Naive B cell (primary cell): Measurements from ENCODE around the gene SYCE3. TPM values are rescaled to one million over a fixed set of nuclear protein-coding genes. Genes with fewer than 3 reads are reported as not detected.
"Not testable (repeated sequence)": the region's sequence is repeated elsewhere in the genome, so short reads cannot be mapped to it uniquely, and the experiment has no call there.

Source experiments
- ATAC-seq, 2 donors: fragments of 150-1000 bp; cut with Tn5 transposase; 2 replicates each; pipeline ENCODE4 v1.10.0; 2021; ENCODE audit warnings: low read depth in 2 of 2, mild to moderate bottlenecking in 2 of 2, moderate library complexity in 2 of 2
- DNase-seq: peaks from one replicate; pipeline ENCODE4 v3.0.0; 2022
- H3K27ac Mint-ChIP-seq, 6 donors: one replicate each; pipeline ENCODE4 v1.8.0; 2020 to 2022; ENCODE audit warnings: mild to moderate bottlenecking in 6 of 6, mixed read lengths in 6 of 6, moderate library complexity in 5 of 6, inconsistent platforms in 2 of 6
- H3K27me3 Mint-ChIP-seq, 3 donors: one replicate each; pipeline ENCODE4 v1.8.0; 2021 to 2022; ENCODE audit warnings: mixed read lengths in 3 of 3, mild to moderate bottlenecking in 1 of 3
- H3K36me3 Mint-ChIP-seq, 2 donors: one replicate each; pipeline ENCODE4 v1.8.0; 2020 to 2022; ENCODE audit warnings: mixed read lengths in 2 of 2, inconsistent platforms in 1 of 2, mild to moderate bottlenecking in 1 of 2
- H3K4me1 Mint-ChIP-seq, 3 donors: one replicate each; pipeline ENCODE4 v1.8.0; 2020 to 2022; ENCODE audit warnings: mixed read lengths in 3 of 3, inconsistent platforms in 1 of 3, mild to moderate bottlenecking in 1 of 3, moderate library complexity in 1 of 3
- H3K4me3 Mint-ChIP-seq, 8 donors: one replicate each; pipeline ENCODE4 v1.8.0; 2020 to 2022; ENCODE audit warnings: mild to moderate bottlenecking in 8 of 8, mixed read lengths in 8 of 8, moderate library complexity in 8 of 8, inconsistent platforms in 2 of 8
- H3K9me3 Mint-ChIP-seq, 7 donors: one replicate each; pipeline ENCODE4 v1.8.0; 2020 to 2022; ENCODE audit warnings: mixed read lengths in 7 of 7, mild to moderate bottlenecking in 5 of 7, inconsistent platforms in 2 of 7, moderate library complexity in 1 of 7
- polyA plus RNA-seq, 6 donors: library from polyadenylated mRNA; unstranded; fragments of 300-500 nt; fragmentation: Illumina TruSeq; gene quantifications; one replicate each; pipeline ENCODE4 v1.2.3, GENCODE V29; 2021; ENCODE audit warnings: low read depth in 6 of 6

The SYCE3 gene
- polyA plus RNA-seq, 6 donors from 2014 or later: not detected

DNA sequence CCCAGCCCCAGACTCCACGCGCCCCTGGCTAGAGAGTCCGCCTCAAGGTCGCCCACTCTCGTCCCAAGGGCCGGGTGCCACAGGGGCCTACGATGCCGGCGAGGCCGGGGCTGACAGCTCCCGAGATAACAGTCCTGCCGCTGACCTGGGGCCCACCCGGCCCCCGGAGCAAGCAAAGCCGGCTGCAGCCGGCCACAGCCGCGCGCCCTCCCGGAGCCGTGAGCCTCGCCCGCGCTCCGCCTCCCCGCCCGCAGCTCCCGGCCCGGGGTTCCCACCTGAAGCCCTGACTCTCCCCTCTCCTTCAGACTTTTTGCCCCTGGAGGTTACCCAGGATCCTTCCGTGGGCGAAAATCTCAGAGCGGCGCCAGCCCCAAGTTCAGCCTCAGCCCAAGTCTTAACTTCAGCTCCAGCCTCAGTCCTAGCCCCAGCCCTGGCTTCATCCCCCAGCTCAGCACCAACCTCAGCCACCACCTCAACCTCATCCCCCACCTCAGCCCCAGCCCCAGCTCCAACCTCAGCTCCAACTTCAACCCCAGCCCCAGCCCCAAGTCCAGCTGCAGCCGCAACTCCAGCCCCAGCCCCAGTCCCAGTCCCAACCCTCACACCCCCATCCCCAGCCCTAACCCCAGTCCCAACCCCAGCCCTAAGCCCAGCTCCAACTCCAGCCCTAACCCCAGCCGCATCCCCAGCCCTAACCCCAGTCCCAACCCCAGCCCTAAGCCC is 15.3 kb downstream of the SYCE3 start:
- no peaks in the 10 kb centered on the region for H3K9me3 Mint-ChIP-seq
- peak overlapping the region in 6 of 8 donors; percentile 32 to 88 (median 55) for H3K4me3 Mint-ChIP-seq
- ATAC-seq (no peak), DNase-seq (no peak)
- H3K4me1 Mint-ChIP-seq: peaks cover 12 to 32% (median 32%) of the 10 kb centered on the region in 3 donors
- H3K27me3 Mint-ChIP-seq: peaks cover 0 to 4% (median 0%) of the 10 kb centered on the region in 3 donors
- peak overlapping the region in 2 of 6 donors; percentile 62 to 89 for H3K27ac Mint-ChIP-seq
- H3K36me3 Mint-ChIP-seq: no peaks in the 10 kb centered on the region

DNA sequence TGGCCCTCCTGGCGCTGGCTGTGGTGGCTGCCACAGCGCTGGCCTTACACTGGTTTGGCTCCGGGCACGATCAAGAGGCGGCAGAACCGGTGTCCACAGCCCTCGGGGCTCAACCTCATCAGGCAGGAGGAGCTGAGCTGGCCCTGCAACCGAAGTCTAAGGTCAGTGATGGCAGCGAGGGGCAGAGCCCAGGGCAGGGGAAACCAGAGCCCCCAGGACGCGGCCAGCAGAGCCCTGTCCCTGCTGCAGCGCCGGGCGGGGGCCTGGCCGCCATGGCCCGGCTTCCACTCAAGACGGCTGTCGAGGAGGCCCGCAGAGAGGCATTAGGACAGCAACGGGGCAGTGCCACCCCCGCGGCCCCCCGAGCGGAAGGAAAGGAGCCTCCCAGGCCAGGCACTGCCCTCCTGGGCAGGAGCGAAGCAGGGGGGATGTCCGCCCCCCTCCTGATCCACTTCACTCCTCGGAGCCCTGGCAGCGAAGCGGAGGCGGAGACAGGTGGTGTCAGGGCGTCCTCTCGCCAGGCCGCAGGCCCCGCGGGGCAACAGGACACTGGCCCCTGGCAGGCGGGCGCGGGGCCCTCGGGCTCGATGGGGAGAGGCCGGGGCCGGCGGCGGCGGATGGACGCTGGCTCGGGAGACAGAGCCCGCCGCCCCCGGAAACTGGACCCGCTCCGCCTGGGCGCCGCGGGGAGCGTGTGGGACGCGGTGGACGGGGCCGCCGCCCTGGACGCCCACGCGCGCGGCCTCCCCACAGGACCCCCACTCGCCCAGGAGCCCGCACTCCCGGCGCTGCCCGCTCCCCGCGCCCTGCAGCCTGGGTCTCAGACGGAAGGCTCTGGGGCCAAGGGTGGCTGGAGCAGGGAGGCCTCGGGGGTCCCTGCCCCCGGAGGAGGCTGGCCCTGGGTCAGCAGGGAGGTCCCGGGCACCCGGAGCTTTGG is 16.1 kb downstream of the SYCE3 start:
- Mint-ChIP-seq H3K36me3 (no peaks in the 10 kb centered on the region), H3K9me3 (no peaks in the 10 kb centered on the region), H3K27ac (peak overlapping the region in 3 of 6 donors; percentile 42 to 85 (median 42)), H3K27me3 (peaks cover 0 to 4% (median 0%) of the 10 kb centered on the region in 3 donors), H3K4me3 (peak overlapping the region in 2 of 8 donors; percentile 34 to 61), H3K4me1 (peaks cover 14 to 39% (median 32%) of the 10 kb centered on the region in 3 donors)
- DNase-seq (no peak), ATAC-seq (no peak)

DNA sequence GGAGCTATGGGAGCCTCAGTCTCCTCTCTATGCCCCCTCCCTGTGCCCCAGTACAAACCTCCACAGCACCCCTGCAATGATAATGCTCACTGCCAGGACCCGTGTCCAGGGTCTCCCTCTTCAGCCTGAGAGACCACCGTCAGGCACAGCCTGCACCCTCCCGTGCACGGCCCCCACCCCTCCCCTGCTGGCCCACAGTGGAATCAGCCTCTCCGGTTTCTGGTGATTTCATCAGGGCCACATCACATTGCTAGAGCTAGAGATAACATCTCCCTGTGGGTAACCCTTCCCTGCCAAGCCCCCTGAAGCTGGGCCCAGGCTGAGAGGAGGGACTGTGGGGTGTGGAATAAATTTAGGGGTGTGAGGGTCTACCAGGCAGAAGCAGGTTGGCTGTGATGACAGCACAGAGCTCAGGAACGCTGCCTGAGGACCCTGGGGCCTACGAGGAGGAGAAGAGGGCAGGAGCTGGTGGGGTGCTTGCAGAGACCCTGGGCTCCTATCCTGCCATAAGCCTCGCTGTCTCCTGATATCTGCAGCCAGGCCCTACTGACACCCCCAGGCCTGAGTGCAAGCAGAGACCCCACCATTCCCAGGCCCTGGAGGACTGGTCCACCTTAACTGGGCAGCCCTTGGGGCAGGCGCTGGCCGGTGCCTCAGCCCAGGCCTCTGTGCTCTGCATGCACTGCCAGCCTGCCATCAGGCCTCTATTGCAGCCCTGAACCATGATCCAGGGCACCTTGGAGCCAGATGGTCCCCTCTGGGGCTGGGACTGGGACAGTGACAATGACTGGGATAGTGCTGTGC is 17.0 kb downstream of the SYCE3 start, which contains the start of gene KLHDC7B:
TSS of gene KLHDC7B (plus strand) at position 378 of the 804 bp plus-strand sequence. CDS start at position 723, 345 bp downstream.
- H3K4me3 Mint-ChIP-seq: peak within 1 kb of the TSS in 7 of 8 donors; percentile 27 to 74 (median 61)
- peaks cover 0 to 2% (median 0%) of the 10 kb centered on the region in 3 donors for H3K27me3 Mint-ChIP-seq
- no peaks in the 10 kb centered on the region for H3K36me3 Mint-ChIP-seq
- DNase-seq (no peak), ATAC-seq (no peak)
- H3K27ac Mint-ChIP-seq: peak within 1 kb of the TSS; percentile 72 to 97 (median 78)
- H3K4me1 Mint-ChIP-seq: peaks cover 18 to 47% (median 35%) of the 10 kb centered on the region in 3 donors
- H3K9me3 Mint-ChIP-seq: no peaks in the 10 kb centered on the region

DNA sequence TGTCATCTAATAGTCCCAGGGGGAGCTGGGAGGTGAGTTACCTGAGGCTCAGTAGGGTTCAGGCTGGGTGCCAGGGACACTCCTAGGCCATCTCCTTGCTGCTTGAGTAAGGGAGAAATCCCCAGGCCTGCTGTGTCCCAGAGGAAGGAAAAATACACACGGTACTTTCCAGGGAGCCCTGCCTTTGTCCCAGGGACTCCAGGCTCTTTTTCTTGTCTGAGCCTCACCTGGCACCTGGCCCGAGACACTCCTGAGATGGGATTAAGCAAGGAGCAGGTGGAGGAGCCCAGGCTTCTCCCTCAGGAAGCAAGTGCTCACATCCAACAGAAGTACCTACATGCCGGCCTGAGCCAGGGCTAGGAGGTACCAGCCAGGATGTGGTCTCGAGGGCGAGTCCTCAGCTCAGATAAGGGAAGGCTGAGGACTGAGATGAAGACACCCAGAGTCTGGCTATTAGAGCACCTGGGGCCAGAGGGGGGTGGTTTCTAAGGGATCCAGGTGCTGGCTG is 17.9 kb downstream of the SYCE3 start:
- DNase-seq (no peak), ATAC-seq (no peak)
- H3K27me3 Mint-ChIP-seq: no peaks in the 10 kb centered on the region
- peak overlapping the region; percentile 72 to 97 (median 82) for H3K27ac Mint-ChIP-seq
- H3K4me1 Mint-ChIP-seq: peaks cover 14 to 44% (median 32%) of the 10 kb centered on the region in 3 donors
- H3K4me3 Mint-ChIP-seq: peak overlapping the region in 5 of 8 donors; percentile 27 to 76 (median 67)
- H3K36me3 Mint-ChIP-seq: no peaks in the 10 kb centered on the region
- H3K9me3 Mint-ChIP-seq: no peaks in the 10 kb centered on the region

- DNase-seq (peak; percentile 80), ATAC-seq (peak; percentile 57 to 62)
- Mint-ChIP-seq H3K27ac (peak overlapping the region; percentile 80 to 97 (median 87)), H3K36me3 (no peaks in the 10 kb centered on the region), H3K4me3 (peak overlapping the region; percentile 22 to 76 (median 68)), H3K27me3 (no peaks in the 10 kb centered on the region), H3K4me1 (peaks cover 17 to 48% (median 37%) of the 10 kb centered on the region in 3 donors), H3K9me3 (no peaks in the 10 kb centered on the region)
Measured at GRCh38 chr22:50544078-50544745, 18.5 kb downstream of the SYCE3 start.

GRCh38 chr22:50542416-50542927 is 20.2 kb downstream of the SYCE3 start:
- Mint-ChIP-seq H3K4me1 (peaks cover 21 to 55% (median 39%) of the 10 kb centered on the region in 3 donors), H3K4me3 (peak overlapping the region in 5 of 8 donors; percentile 41 to 79 (median 49)), H3K9me3 (no peaks in the 10 kb centered on the region), H3K27ac (peak overlapping the region in 3 of 6 donors; percentile 87 to 100 (median 95)), H3K36me3 (no peaks in the 10 kb centered on the region), H3K27me3 (no peaks in the 10 kb centered on the region)
- ATAC-seq (no peak), DNase-seq (no peak)

- not testable (repeated sequence) for ATAC-seq, DNase-seq, H3K36me3 Mint-ChIP-seq, H3K27me3 Mint-ChIP-seq, H3K9me3 Mint-ChIP-seq
- H3K4me1 Mint-ChIP-seq: peaks cover 21 to 58% (median 37%) of the 10 kb centered on the region in 3 donors
- H3K4me3 Mint-ChIP-seq: peak overlapping the region in 3 of 8 donors; percentile 30 to 53 (median 49)
- H3K27ac Mint-ChIP-seq: peak overlapping the region in 5 of 6 donors; percentile 96 to 100 (median 99)
Measured at GRCh38 chr22:50541667-50542026, 21.1 kb downstream of the SYCE3 start.

- Mint-ChIP-seq H3K27me3 (no peaks in the 10 kb centered on the region), H3K9me3 (no peaks in the 10 kb centered on the region), H3K4me1 (peaks cover 21 to 58% (median 37%) of the 10 kb centered on the region in 3 donors), H3K27ac (peak overlapping the region; percentile 96 to 100 (median 100)), H3K36me3 (no peaks in the 10 kb centered on the region), H3K4me3 (peak overlapping the region in 4 of 8 donors; percentile 16 to 73 (median 60))
- ATAC-seq: no peak
- no peak for DNase-seq
Measured at GRCh38 chr22:50540381-50540780, 22.3 kb downstream of the SYCE3 start.

DNA sequence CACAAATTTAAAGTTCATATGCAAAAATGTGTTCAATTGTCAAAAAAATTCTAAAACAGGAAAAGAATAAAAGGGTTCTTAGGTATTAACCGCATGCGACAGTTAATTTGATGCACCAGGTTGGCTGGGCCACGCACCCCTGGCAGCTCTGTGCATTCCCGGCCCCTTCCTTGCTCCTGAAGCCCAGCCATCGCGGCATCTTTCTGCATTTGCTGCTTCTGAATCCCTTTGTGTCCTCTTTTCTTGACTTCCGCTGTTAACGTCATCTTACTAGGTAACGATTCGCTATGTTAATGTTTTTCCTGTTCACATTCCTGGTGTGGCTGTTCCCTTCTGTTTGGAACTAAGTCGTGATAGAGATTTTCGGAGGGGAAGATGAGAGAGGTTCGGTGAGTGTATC is 25.0 kb downstream of the SYCE3 start:
- ATAC-seq (no peak), DNase-seq (no peak)
- H3K4me1 Mint-ChIP-seq: peaks cover 33 to 72% (median 49%) of the 10 kb centered on the region in 3 donors
- peak overlapping the region in 4 of 8 donors; percentile 5 to 48 (median 28) for H3K4me3 Mint-ChIP-seq
- peak overlapping the region; percentile 90 to 100 (median 98) for H3K27ac Mint-ChIP-seq
- H3K36me3 Mint-ChIP-seq: no peaks in the 10 kb centered on the region
- H3K27me3 Mint-ChIP-seq: no peaks in the 10 kb centered on the region
- H3K9me3 Mint-ChIP-seq: no peaks in the 10 kb centered on the region

DNA sequence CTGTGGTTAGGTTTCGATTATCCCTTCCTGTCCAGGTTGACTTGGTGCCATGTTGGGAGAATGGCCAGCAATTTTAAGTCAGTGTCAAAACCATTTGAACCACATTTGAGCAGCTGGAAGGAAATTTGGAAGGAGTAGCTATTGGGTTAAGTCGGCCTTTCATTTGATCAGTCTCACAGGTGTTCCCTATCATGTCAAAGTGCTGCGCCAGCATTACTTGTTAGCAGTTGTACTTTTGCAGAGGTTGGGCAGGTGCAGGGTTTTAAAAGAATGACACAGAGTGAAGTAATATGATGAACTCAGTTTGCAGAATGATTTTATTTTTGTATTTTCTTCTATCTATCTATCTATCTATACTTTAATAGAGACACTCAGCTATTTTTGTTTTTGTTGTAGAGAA is 26.5 kb downstream of the SYCE3 start:
- Mint-ChIP-seq H3K27ac (peak overlapping the region in 2 of 6 donors; percentile 28 to 59), H3K36me3 (no peaks in the 10 kb centered on the region), H3K9me3 (no peaks in the 10 kb centered on the region), H3K4me3 (no peak overlapping the region), H3K27me3 (no peaks in the 10 kb centered on the region), H3K4me1 (peaks cover 32 to 62% (median 54%) of the 10 kb centered on the region in 3 donors)
- ATAC-seq: no peak
- no peak for DNase-seq

GRCh38 chr22:50535113-50535512 is 27.6 kb downstream of the SYCE3 start:
- ATAC-seq: no peak
- Mint-ChIP-seq H3K9me3 (no peaks in the 10 kb centered on the region), H3K36me3 (no peaks in the 10 kb centered on the region), H3K4me3 (peak overlapping the region in 3 of 8 donors; percentile 20 to 68 (median 30)), H3K27ac (peak overlapping the region in 3 of 6 donors; percentile 79 to 100 (median 86)), H3K27me3 (no peaks in the 10 kb centered on the region), H3K4me1 (peaks cover 35 to 52% (median 49%) of the 10 kb centered on the region in 3 donors)
- DNase-seq: no peak
